ENCODE results near the gene NEK9.

DNA sequence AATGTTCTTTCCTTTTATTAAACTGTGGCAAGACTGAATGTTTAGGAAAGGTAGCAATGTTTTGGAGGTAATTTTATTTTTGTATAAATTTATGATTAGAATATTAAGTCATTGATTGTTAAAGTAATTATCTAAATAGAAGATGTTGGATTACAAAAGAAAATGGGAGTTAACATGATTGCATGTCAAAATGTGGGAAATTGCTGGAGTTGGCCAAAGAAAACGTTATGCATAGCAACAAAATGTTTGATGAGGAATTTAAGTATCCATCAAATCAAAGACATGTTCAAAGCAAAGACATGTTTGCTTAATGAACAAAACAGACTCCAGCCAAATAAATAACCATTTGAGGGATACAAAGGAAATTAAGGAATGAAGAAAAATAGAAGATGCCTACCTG lies 72.4 kb downstream of the NEK9 start:
- TF ChIP-seq, protein P1, sequence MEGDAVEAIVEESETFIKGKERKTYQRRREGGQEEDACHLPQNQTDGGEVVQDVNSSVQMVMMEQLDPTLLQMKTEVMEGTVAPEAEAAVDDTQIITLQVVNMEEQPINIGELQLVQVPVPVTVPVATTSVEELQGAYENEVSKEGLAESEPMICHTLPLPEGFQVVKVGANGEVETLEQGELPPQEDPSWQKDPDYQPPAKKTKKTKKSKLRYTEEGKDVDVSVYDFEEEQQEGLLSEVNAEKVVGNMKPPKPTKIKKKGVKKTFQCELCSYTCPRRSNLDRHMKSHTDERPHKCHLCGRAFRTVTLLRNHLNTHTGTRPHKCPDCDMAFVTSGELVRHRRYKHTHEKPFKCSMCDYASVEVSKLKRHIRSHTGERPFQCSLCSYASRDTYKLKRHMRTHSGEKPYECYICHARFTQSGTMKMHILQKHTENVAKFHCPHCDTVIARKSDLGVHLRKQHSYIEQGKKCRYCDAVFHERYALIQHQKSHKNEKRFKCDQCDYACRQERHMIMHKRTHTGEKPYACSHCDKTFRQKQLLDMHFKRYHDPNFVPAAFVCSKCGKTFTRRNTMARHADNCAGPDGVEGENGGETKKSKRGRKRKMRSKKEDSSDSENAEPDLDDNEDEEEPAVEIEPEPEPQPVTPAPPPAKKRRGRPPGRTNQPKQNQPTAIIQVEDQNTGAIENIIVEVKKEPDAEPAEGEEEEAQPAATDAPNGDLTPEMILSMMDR (IDR thresholded peaks at IDR 0.05), result no peak
- TF ChIP-seq POLR2A (IDR thresholded peaks at IDR 0.05) (no peak), EP300 (IDR thresholded peaks at IDR 0.05) (no peak)
